Natural killer cell (primary cell): ENCODE measurements around the gene OAT. TPM values are rescaled to one million over a fixed set of nuclear protein-coding genes. Genes with fewer than 3 reads are reported as not detected.

Source experiments
- ATAC-seq, 3 donors: fragments of 150-1000 bp in 2 of 3; fragments of 200-7000 bp in 1 of 3; cut with Tn5 transposase; 1 replicate in 1 of 3; 2 replicates in 2 of 3; pipeline ENCODE4 v1.10.0; 2021; ENCODE audit warnings: mild to moderate bottlenecking in 2 of 3, moderate library complexity in 2 of 3
- DNase-seq, 2 donors: peaks; one replicate each; pipeline versions ENCODE4 v3.0.0 to v3.0.0-alpha.2; 2013 to 2021; ENCODE audit warnings: mixed read lengths in 1 of 2
- H3K27ac ChIP-seq: one replicate; pipeline ENCODE4 v1.5.1; 2013; ENCODE audit warnings: mild to moderate bottlenecking, low read length
- H3K27me3 ChIP-seq: one replicate; pipeline ENCODE4 v1.6.1; 2013; ENCODE audit warnings: low read length; ENCODE audit not compliant: control insufficient read depth, insufficient read depth
- H3K36me3 ChIP-seq: one replicate; pipeline ENCODE4 v1.6.1; 2013; ENCODE audit warnings: low read length; ENCODE audit not compliant: control insufficient read depth, insufficient read depth
- H3K4me1 ChIP-seq: one replicate; pipeline ENCODE4 v1.6.1; 2013; ENCODE audit warnings: low read length; ENCODE audit not compliant: control insufficient read depth, insufficient read depth
- H3K4me3 ChIP-seq: one replicate; pipeline ENCODE4 v1.5.1; 2013; ENCODE audit warnings: low read length
- H3K9me3 ChIP-seq: one replicate; pipeline ENCODE4 v1.6.1; 2013; ENCODE audit warnings: low read length; ENCODE audit not compliant: control insufficient read depth, insufficient read depth
- H3K27ac Mint-ChIP-seq, 2 donors: one replicate each; pipeline ENCODE4 v1.8.0; 2022; ENCODE audit warnings: mild to moderate bottlenecking in 2 of 2, mixed read lengths in 2 of 2, moderate library complexity in 1 of 2
- H3K27me3 Mint-ChIP-seq, 2 donors: one replicate each; pipeline ENCODE4 v1.8.0; 2022; ENCODE audit warnings: low read depth in 2 of 2, mixed read lengths in 2 of 2
- H3K36me3 Mint-ChIP-seq: one replicate; pipeline ENCODE4 v1.8.0; 2022; ENCODE audit warnings: mixed read lengths
- H3K4me1 Mint-ChIP-seq, 2 donors: one replicate each; pipeline ENCODE4 v1.8.0; 2022; ENCODE audit warnings: mixed read lengths in 2 of 2
- H3K4me3 Mint-ChIP-seq: one replicate; pipeline ENCODE4 v1.8.0; 2022; ENCODE audit warnings: mild to moderate bottlenecking, moderate library complexity, mixed read lengths
- H3K9me3 Mint-ChIP-seq, 2 donors: one replicate each; pipeline ENCODE4 v1.8.0; 2022; ENCODE audit warnings: mixed read lengths in 2 of 2
- WGBS: methylation state at CpG from one replicate; pipeline ENCODE4 v1.1.7; 2013; ENCODE audit warnings: missing lambda C conversion rate; ENCODE audit not compliant: insufficient coverage; 5-methylcytosine and 5-hydroxymethylcytosine counted together
- intact Hi-C: fragments of 100-400 bp; cut with micrococcal nuclease; formaldehyde crosslinking; loops from one replicate; pipeline ENCODE4 v1.14.2; 2022
- total RNA-seq, 4 donors: library from RNA; stranded (reverse); fragments of 120-200 nt in 1 of 4; gene quantifications; one replicate each; pipeline versions ENCODE4 v1.2.3 to v1.2.4, GENCODE V29; 2013 to 2022
- TF ChIP-seq, protein P1 (sequence below): fragments of 200-600 bp; IDR thresholded peaks from one replicate; pipeline ENCODE4 v1.8.0; 2022; ENCODE audit warnings: antibody characterized with exemption

OAT gene
- total RNA-seq, 3 donors from 2014 or later (not counting 1 experiment from before 2014, with no cell fraction given) = 35.8 to 60.9 (median 48.4) TPM

- Histone ChIP-seq H3K27ac (no peak overlapping the region), H3K27me3 (peaks cover 11% of the 10 kb centered on the region), H3K4me3 (no peak overlapping the region), H3K4me1 (no peaks in the 10 kb centered on the region), H3K9me3 (no peaks in the 10 kb centered on the region), H3K36me3 (no peaks in the 10 kb centered on the region)
- DNase-seq (no peak), ATAC-seq (no peak)
- 86% methylated on average over 16 of the region's 16 CpGs for WGBS
- H3K36me3 Mint-ChIP-seq = no peaks in the 10 kb centered on the region
- H3K27ac Mint-ChIP-seq = no peak overlapping the region
- H3K9me3 Mint-ChIP-seq = no peaks in the 10 kb centered on the region
- H3K27me3 Mint-ChIP-seq = peaks cover 39 to 42% of the 10 kb centered on the region in 2 donors
- no peak overlapping the region for H3K4me3 Mint-ChIP-seq
- TF ChIP-seq, protein P1, sequence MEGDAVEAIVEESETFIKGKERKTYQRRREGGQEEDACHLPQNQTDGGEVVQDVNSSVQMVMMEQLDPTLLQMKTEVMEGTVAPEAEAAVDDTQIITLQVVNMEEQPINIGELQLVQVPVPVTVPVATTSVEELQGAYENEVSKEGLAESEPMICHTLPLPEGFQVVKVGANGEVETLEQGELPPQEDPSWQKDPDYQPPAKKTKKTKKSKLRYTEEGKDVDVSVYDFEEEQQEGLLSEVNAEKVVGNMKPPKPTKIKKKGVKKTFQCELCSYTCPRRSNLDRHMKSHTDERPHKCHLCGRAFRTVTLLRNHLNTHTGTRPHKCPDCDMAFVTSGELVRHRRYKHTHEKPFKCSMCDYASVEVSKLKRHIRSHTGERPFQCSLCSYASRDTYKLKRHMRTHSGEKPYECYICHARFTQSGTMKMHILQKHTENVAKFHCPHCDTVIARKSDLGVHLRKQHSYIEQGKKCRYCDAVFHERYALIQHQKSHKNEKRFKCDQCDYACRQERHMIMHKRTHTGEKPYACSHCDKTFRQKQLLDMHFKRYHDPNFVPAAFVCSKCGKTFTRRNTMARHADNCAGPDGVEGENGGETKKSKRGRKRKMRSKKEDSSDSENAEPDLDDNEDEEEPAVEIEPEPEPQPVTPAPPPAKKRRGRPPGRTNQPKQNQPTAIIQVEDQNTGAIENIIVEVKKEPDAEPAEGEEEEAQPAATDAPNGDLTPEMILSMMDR = no peak
- H3K4me1 Mint-ChIP-seq = peaks cover 0 to 5% of the 10 kb centered on the region in 2 donors
- intact Hi-C loops = no loop called here
Measured at GRCh38 chr10:124378881-124379471, 39.7 kb downstream of the OAT start.

- 77% methylated on average over 7 of the region's 7 CpGs for whole genome bisulfite sequencing
- Histone ChIP-seq H3K27me3 (peaks cover 11% of the 10 kb centered on the region), H3K4me1 (no peaks in the 10 kb centered on the region), H3K27ac (no peak overlapping the region), H3K4me3 (no peak overlapping the region), H3K9me3 (no peaks in the 10 kb centered on the region), H3K36me3 (no peaks in the 10 kb centered on the region)
- intact Hi-C loops = no loop called here
- H3K9me3 Mint-ChIP-seq = no peaks in the 10 kb centered on the region
- ATAC-seq (no peak), DNase-seq (no peak)
- peaks cover 0 to 5% of the 10 kb centered on the region in 2 donors for H3K4me1 Mint-ChIP-seq
- no peaks in the 10 kb centered on the region for H3K36me3 Mint-ChIP-seq
- H3K27ac Mint-ChIP-seq = no peak overlapping the region
- peaks cover 36 to 45% of the 10 kb centered on the region in 2 donors for H3K27me3 Mint-ChIP-seq
- TF ChIP-seq, protein P1 = no peak
- no peak overlapping the region for H3K4me3 Mint-ChIP-seq
Measured at GRCh38 chr10:124378271-124378670, 40.5 kb downstream of the OAT start.

- Mint-ChIP-seq H3K27me3 (peaks cover 35 to 47% of the 10 kb centered on the region in 2 donors), H3K9me3 (no peaks in the 10 kb centered on the region), H3K4me3 (no peak overlapping the region), H3K36me3 (no peaks in the 10 kb centered on the region), H3K27ac (no peak overlapping the region), H3K4me1 (peaks cover 0 to 5% of the 10 kb centered on the region in 2 donors)
- intact Hi-C loops = no loop called here
- ATAC-seq = no peak
- H3K9me3 ChIP-seq = no peaks in the 10 kb centered on the region
- 84% methylated on average over 8 of the region's 8 CpGs for WGBS
- H3K27ac ChIP-seq = no peak overlapping the region
- no peaks in the 10 kb centered on the region for H3K36me3 ChIP-seq
- peaks cover 8% of the 10 kb centered on the region for H3K27me3 ChIP-seq
- no peaks in the 10 kb centered on the region for H3K4me1 ChIP-seq
- no peak overlapping the region for H3K4me3 ChIP-seq
- DNase-seq = no peak
- TF ChIP-seq, protein P1 = no peak
Measured at GRCh38 chr10:124377101-124377500, 41.6 kb downstream of the OAT start.

- DNase-seq (no peak), ATAC-seq (no peak)
- H3K36me3 ChIP-seq = no peaks in the 10 kb centered on the region
- intact Hi-C loops = no loop called here
- H3K4me1 ChIP-seq = no peaks in the 10 kb centered on the region
- H3K27ac Mint-ChIP-seq = no peak overlapping the region
- peaks cover 8% of the 10 kb centered on the region for H3K27me3 ChIP-seq
- no peak overlapping the region for H3K27ac ChIP-seq
- H3K9me3 Mint-ChIP-seq = no peaks in the 10 kb centered on the region
- TF ChIP-seq, protein P1 = no peak
- H3K27me3 Mint-ChIP-seq = peaks cover 37 to 44% of the 10 kb centered on the region in 2 donors
- H3K4me3 Mint-ChIP-seq = no peak overlapping the region
- H3K4me3 ChIP-seq = no peak overlapping the region
- H3K4me1 Mint-ChIP-seq = peaks cover 0 to 5% of the 10 kb centered on the region in 2 donors
- 73% methylated on average over 7 of the region's 9 CpGs for WGBS
- H3K36me3 Mint-ChIP-seq = no peaks in the 10 kb centered on the region
- H3K9me3 ChIP-seq = no peaks in the 10 kb centered on the region
Measured at GRCh38 chr10:124376411-124376810, 42.3 kb downstream of the OAT start.
